Chondrocyte (in vitro differentiated cells): ENCODE results near the gene WWOX. TPM values are rescaled to one million over a fixed set of nuclear protein-coding genes. Genes with fewer than 3 reads are reported as not detected.
A peak's percentile ranks its signal among the peaks of the same experiment; 100 is the strongest.

ENCODE experiments used
- DNase-seq: peaks from one replicate; pipeline ENCODE4 v3.0.0; 2021; ENCODE audit warnings: mixed read lengths, low spot score
- H3K27ac Mint-ChIP-seq: one replicate; pipeline ENCODE4 v1.8.0; 2021; ENCODE audit warnings: mild to moderate bottlenecking, moderate library complexity, mixed read lengths; ENCODE audit not compliant: unreplicated experiment
- H3K27me3 Mint-ChIP-seq: 2 replicates; pipeline ENCODE4 v1.8.0; 2021; ENCODE audit warnings: low read depth, mixed read lengths
- H3K36me3 Mint-ChIP-seq: 2 replicates; pipeline ENCODE4 v1.8.0; 2021; ENCODE audit warnings: low read depth, mixed read lengths
- H3K4me1 Mint-ChIP-seq: 2 replicates; pipeline ENCODE4 v1.8.0; 2021; ENCODE audit warnings: low read depth, mild to moderate bottlenecking, mixed read lengths
- H3K4me3 Mint-ChIP-seq: one replicate; pipeline ENCODE4 v1.8.0; 2021; ENCODE audit warnings: mild to moderate bottlenecking, moderate library complexity, mixed read lengths; ENCODE audit not compliant: unreplicated experiment
- H3K9me3 Mint-ChIP-seq: 2 replicates; pipeline ENCODE4 v1.8.0; 2021; ENCODE audit warnings: low read depth, mixed read lengths
- CTCF ChIP-seq: fragments of 200-600 bp; sonication (generic); IDR thresholded peaks from 2 replicates; pipeline ENCODE4 v1.5.0; 2021; ENCODE audit warnings: antibody characterized with exemption, mild to moderate bottlenecking, moderate library complexity
- total RNA-seq: library from RNA; stranded (reverse); gene quantifications from 3 replicates; pipeline ENCODE4 v1.2.1, GENCODE V29; 2021

WWOX gene
- total RNA-seq, 1 donor from 2014 or later = 12.1 TPM

DNA sequence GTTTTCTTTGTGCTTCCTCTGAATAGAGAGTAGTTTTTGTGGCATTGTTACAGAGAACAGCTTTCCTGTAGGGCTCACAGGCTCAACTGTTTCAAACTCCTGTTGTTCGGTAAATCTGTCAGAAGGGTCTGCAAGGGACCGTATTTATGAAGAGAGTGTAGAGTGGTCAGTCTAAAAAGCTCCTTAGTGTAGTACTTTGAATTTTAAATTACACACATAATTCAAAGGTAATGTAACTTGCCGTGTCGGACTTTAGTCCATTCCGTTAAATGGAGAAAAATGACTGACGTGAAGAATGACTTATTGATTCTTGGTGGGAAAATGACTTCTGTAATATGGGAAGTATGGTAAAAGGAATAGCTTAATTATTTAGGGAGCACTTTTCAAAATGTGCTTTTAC is 190.9 kb downstream of the WWOX start:
- TF ChIP-seq CTCF = no peak
- H3K27ac Mint-ChIP-seq = peak overlapping the region; percentile 81
- H3K4me3 Mint-ChIP-seq = no peak overlapping the region
- H3K9me3 Mint-ChIP-seq = no peaks in the 10 kb centered on the region
- no peaks in the 10 kb centered on the region for H3K27me3 Mint-ChIP-seq
- DNase-seq = no peak
- no peaks in the 10 kb centered on the region for H3K36me3 Mint-ChIP-seq
- H3K4me1 Mint-ChIP-seq = peaks cover 52% of the 10 kb centered on the region

DNA sequence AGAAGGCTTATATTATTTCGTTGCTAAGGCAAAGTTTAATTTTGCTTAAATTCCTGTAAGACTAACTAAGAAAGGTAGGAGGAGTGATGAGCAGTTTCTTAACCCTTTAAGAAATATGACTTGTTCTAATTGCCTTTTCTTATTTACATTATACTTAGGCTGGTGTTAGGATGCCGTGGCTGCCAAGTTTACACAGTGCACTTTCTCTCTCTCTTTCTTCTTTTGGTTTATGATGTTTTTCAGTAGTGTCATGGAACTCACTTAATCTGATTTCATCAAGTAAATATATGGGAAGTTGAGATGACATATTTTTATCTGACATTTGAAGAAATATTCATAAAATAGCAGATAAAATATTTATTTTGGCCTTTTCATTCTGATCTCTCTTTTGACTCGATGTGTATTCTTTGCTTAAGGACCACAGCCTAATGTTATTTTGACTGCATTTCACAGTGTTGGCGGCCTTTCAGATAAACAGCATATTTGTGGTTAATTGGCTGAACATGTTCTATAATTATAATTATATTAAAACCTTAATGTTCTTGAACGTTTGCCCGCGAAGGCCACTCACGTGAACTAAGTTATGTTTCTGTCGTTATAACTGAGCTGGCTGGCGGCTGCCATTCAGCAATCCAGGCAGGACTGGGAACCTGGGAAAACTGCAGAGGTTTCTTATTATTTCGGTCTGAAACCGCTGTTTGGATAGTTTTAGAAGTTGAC is 191.6 kb downstream of the WWOX start:
- no peak for DNase-seq
- Mint-ChIP-seq H3K9me3 (no peaks in the 10 kb centered on the region), H3K36me3 (no peaks in the 10 kb centered on the region), H3K27me3 (no peaks in the 10 kb centered on the region), H3K4me1 (peaks cover 54% of the 10 kb centered on the region), H3K27ac (peak overlapping the region; percentile 81), H3K4me3 (no peak overlapping the region)
- peak; percentile 47 for TF ChIP-seq CTCF

GRCh38 chr16:78291604-78292003 is 192.2 kb downstream of the WWOX start:
- Mint-ChIP-seq H3K9me3 (no peaks in the 10 kb centered on the region), H3K36me3 (no peaks in the 10 kb centered on the region), H3K4me1 (peaks cover 56% of the 10 kb centered on the region), H3K4me3 (no peak overlapping the region), H3K27ac (peak overlapping the region; percentile 81), H3K27me3 (no peaks in the 10 kb centered on the region)
- TF ChIP-seq CTCF = no peak
- no peak for DNase-seq

DNA sequence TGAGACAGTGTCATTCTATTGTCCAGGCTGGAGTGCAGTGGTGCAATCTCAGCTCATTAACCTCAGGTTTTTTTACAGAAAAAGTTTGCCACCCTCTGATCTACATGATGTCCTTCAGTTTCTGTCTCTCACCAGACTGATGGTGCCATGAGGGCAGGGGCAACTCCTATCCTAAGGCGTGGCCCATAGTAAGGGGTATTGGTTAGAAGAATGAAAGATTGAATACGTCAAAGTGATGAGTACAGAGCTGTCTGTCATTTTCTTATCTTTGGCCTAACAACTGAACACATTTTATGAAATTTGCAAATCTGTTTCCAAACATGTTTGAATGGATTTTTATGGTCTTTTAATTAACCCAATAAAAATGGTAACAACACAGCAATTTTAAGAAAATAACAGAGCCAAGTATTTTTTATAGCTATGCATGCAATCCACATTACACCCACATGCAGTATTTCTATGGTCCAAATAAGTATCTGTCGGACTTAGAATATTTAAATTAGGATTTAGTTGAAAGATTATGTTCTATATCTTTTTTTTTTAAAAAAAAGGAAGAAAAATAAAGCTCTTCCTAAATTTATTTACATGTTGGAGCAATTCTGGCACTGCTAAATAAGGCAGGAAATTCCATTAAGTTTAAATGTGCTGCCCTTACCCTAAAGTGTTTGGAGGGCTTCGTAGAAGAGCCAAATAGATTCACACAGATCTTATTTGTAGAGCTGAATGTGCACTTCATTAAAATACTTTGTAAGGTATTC is 192.8 kb downstream of the WWOX start:
- H3K27me3 Mint-ChIP-seq = no peaks in the 10 kb centered on the region
- H3K36me3 Mint-ChIP-seq = no peaks in the 10 kb centered on the region
- no peaks in the 10 kb centered on the region for H3K9me3 Mint-ChIP-seq
- H3K4me1 Mint-ChIP-seq = peaks cover 62% of the 10 kb centered on the region
- peak overlapping the region; percentile 81 for H3K27ac Mint-ChIP-seq
- TF ChIP-seq CTCF = no peak
- DNase-seq = no peak
- H3K4me3 Mint-ChIP-seq = no peak overlapping the region

DNA sequence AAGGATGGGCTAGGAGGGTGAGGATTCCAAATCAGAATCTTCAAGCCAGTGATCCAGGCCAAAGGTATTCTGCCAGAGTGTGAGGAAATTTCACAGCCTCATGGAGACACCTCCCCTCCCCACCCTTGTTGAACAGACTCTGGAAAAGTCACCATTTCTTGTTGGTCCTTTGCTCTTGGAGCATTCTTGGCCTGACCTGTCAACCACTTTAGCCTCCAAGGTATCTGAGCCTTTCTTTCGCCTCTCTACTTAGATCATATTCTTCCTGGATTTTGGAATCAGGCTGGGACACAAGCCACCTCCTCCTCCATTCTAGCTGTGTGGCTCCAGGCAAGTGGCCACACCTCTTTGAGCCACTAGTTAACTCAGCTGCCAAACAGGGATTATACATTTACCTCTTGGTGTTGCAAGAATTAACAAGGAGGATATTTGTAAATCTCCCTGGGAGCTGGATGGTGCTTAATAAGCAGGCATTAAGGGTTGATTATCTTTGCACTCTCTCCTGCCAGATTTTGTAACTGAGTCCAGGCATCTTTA is 193.5 kb downstream of the WWOX start:
- no peak for TF ChIP-seq CTCF
- Mint-ChIP-seq H3K4me3 (no peak overlapping the region), H3K27me3 (no peaks in the 10 kb centered on the region), H3K36me3 (no peaks in the 10 kb centered on the region), H3K27ac (no peak overlapping the region), H3K4me1 (peaks cover 68% of the 10 kb centered on the region), H3K9me3 (peaks cover 1% of the 10 kb centered on the region)
- DNase-seq = no peak
